GM15510 (cell line): Measurements from ENCODE around the gene GTF2A1.

Experiments used
- POLR2A ChIP-seq: IDR thresholded peaks from 3 replicates; pipeline ENCODE4 v1.6.1; 2011; ENCODE audit warnings: borderline replicate concordance; ENCODE audit not compliant: insufficient read length; ENCODE audit errors: extremely low read depth

GTF2A1 gene

GRCh38 chr14:81200054-81200453 is 20.7 kb downstream of the GTF2A1 start:
- no peak for TF ChIP-seq POLR2A

DNA sequence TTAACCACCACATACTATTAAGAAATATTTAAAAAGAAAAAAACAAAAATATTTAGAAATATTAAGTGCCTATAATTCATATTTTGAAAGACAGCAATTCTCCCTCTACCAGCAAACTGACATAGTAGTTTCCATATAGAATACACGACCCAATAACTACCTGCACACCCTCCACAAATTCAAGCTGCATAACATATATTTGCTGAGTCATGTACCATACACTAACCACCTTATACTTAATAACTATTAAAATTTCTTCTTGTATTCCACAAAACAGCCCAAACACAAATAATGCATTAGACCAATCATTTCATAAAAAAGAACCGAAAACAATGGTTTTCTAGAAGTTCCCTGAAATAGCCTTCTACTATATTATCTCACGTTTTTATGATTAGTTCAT is 21.7 kb downstream of the GTF2A1 start:
- TF ChIP-seq POLR2A: no peak

DNA sequence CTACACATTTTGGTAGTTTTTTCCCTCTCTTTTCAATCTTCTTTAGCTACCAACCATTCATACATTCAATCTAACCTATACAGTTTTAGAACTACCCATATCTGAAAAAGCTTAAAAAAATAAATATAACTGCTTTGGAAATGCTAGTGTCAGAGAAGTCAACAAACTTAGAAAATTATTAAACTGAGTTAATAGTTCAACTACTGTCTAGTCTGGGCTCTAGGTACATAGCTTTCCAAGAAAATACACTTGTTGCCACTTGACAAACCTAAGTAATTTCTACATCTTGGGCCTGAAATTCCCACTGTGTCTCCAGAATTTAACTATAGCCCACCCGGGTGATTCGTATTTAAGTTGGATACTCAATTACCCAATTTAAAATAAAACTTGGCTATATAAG is 22.1 kb downstream of the GTF2A1 start:
- TF ChIP-seq POLR2A: no peak

DNA sequence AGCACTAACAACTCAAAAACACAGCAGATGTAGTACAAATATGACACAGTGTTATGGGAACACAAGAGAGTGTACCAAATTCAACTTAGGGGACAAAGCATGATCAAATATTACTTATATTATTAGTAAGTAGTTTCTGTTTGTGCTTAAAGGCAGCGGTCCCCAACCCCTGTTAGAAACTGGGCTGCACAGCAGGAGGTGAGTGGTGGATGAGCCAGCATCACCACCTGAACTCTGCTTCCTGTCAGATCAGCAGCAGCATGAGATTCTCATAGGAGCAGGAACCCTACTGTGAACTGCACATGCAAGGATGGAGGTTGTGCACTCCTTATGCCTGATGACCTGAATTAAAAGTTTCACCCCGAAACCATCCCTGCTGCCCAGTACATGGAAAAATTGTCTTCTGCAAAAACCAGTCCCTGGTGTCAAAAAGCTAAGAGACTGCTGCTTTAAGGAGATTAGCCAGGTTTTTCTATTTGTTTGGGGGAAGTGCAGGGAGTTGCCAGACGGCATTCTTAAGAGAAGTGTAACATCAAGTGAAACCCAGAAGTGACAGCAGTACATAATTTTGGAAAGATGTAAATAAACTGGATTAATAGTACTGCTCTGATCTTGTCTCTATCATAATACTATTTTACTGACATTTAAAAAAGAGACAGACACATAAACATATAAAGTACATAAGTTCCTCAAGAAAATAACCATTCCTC is 26.7 kb downstream of the GTF2A1 start:
- TF ChIP-seq POLR2A: no peak

GRCh38 chr14:81192594-81192993 is 28.2 kb downstream of the GTF2A1 start:
- TF ChIP-seq POLR2A: no peak

DNA sequence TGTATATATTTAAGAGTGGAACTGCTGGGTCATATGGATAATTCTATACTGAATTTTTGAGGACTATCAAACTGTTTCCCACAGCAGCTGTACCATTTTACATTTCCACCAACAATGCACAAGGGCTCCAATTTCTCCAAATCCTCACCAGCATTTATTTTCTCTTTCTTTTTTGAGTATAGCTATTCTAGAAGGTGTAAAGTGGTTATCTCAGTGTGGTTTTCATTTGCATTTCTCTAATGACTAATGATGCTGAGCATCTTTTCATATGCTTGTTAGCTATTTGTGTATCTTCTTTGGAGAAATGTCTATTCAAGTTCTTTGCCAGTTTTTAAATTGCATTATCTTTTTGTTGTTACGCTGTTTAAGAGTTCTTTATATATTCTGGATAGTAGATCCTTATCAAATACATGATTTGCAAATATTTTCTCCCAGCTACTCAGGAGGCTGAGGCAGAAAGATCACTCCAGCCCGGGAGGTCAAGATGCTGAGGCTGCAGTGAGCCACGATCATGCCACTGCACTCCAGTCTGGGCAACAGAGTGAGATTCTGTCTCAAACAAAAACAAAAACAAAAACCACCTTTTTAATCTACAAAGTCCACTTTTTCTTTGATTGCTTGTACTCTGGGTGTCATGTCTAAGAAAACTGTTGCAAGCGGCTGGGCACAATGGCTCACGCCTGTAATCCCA is 32.8 kb downstream of the GTF2A1 start:
- no peak for TF ChIP-seq POLR2A

DNA sequence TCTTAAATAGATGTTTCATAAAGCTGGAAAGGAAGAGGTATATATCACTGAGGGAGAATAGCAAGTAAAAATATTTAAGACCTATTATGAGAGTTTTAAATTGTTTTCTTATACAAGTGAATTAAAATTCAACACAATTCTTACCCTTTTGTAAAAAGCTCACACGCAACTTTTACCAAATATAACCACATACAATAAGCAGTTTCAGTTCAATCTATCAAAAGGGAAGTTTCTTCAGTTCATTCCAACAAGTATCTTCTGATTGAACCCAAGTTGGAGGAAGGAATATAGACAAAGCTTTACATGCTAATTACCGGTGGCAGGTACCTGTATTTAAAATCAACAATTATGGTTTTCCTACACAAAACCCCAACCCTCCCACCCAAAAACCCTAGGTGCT is 41.1 kb downstream of the GTF2A1 start:
- TF ChIP-seq POLR2A: no peak

DNA sequence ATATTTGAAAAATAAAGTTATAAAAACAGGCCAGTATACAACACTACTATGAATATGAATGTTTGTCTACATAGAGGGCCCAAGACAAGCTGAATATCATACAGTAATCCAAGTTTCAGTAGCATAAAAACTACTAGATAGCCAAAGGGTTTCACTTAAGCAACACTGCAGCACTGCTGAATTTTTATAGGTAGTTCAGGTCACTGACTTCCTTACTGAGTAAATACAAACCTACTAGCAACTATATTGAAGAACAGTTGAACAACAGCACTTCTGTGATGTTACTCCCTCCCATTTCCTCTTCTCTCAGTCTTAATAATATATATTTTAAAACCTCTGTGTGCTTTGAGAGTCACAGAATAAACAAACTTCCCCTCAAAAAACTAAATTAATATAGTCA is 42.7 kb downstream of the GTF2A1 start:
- TF ChIP-seq POLR2A: no peak

- TF ChIP-seq POLR2A: no peak
These were observed 43.5 kb downstream of the GTF2A1 start for GRCh38 chr14:81177225-81177624.

DNA sequence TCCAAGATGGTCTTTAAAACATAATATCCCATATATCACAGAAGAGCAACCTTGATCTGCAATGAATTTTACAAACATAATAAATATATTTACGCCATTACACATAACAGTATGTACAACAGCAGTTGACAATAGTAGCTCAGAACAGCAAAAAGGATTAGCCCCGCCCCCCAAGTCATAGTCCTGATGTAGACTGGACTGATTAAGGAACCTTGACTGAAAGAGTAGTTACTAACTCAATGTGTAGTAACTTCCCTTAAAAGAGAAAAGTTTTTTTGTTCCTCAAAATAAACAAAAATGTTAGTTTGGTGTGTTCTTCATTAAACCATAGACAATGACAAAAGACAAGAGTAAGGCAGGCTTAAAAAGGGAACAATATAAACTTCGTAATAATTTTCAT is 44.5 kb downstream of the GTF2A1 start:
- no peak for TF ChIP-seq POLR2A

- no peak for TF ChIP-seq POLR2A
These were observed 47.9 kb downstream of the GTF2A1 start for GRCh38 chr14:81172881-81173280.

- TF ChIP-seq POLR2A: no peak
These were observed 48.4 kb downstream of the GTF2A1 start for GRCh38 chr14:81172353-81172752.

DNA sequence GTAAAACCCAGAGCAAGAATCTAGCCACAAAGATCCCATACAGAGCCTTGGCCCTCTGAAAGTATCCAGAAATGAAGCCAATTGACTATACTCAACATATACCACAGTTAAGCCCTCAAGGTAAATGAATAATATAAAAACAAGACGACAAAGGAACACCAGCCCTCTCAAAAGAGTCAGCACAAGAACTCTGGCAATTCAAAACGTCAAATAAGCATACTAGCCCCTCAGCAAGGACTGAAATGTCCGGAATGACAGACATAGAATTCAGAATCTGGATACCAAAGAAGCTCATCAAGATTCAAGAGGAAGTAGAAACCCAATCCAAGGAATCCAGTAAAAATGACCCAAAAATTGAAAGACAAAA is 49.9 kb downstream of the GTF2A1 start:
- no peak for TF ChIP-seq POLR2A

GRCh38 chr14:81170104-81170828 is 50.5 kb downstream of the GTF2A1 start:
- peak; percentile 72 for TF ChIP-seq POLR2A

DNA sequence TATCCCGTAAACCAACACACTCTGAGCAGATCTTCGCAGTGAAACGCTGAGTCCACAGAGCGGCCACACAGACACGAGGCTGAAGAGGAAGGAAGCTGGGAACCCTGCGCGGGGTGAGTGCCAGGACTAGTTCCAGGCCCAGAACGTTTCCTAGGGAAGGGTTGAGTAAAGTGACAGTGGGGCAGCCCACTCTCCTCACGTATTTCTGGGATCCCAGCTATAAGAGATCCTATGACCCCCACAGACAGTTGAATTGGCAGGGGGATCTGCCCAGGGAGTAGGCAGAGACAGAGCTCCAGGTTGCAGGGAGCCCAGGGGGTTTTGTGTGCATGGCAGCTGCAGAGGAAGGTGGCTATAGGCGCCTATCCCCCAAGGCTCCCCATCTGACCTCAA is 51.1 kb downstream of the GTF2A1 start:
- TF ChIP-seq POLR2A: no peak

DNA sequence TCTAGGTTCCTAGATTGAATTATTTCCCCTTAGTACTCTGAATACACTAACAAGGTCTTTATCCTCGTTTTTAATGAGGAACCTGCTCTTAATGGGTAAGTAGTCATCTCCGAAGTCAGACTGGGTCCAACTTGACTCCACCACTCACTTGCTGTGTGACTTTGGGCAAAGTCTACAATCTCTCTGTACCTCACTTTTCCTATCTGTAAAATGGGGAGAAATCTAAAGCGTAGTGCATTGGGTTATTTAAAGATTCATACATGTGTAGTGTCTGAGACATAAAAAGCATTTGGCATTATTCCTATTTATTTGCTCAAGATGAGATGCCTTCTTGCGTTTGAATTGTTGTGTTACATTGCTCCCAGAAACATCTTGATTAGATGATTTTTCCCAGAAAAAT is 51.5 kb downstream of the GTF2A1 start:
- TF ChIP-seq POLR2A: no peak
